Upper lobe of left lung (tissue), 4 donors: Measurements from ENCODE around the gene AASDH.

Source experiments
- EP300 ChIP-seq, 4 donors: sonication (generic); formaldehyde crosslinking; IDR thresholded peaks; one replicate each; pipeline ENCODE4 v1.5.1; 2017; ENCODE audit warnings: antibody characterized with exemption in 4 of 4, control low read depth in 2 of 4
- POLR2A ChIP-seq, 4 donors: fragments of 450-650 bp; IDR thresholded peaks; one replicate each; pipeline ENCODE4 v1.5.1; 2016 to 2017; ENCODE audit warnings: antibody characterized with exemption in 4 of 4, mild to moderate bottlenecking in 2 of 4
- POLR2AphosphoS5 ChIP-seq, 2 donors: sonication (generic); formaldehyde crosslinking; IDR thresholded peaks; one replicate each; pipeline ENCODE4 v1.5.1; 2017; ENCODE audit warnings: antibody characterized with exemption in 2 of 2
- TF ChIP-seq, protein P1 (sequence below), 6 experiments: fragments of 450-650 bp in 4 of 6; fragments of 200-600 bp in 2 of 6; sonication (generic) in 2 of 6; IDR thresholded peaks; one replicate each; pipeline ENCODE4 v1.5.1; 2016 to 2019; ENCODE audit warnings: antibody characterized with exemption in 6 of 6

DNA sequence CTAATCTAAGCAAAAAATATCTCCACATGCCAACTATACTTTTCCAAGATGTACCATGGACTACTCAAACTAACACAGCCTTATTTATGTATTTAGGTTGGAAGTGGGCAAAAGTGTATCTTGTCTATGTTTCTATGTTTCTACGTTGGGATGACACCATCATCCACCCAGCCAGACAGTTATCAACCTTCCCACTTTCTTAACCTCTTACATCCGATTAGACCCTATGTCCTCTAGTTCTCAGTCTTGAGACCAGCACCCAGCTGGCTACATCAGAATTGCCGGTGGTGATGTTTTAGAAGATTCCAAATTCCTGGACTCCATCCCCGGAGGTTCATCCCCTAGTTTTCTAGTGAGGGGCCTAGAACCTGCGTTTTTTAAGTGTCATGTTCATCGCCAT, 1.0 kb upstream of the AASDH start:
- TF ChIP-seq, protein P1, sequence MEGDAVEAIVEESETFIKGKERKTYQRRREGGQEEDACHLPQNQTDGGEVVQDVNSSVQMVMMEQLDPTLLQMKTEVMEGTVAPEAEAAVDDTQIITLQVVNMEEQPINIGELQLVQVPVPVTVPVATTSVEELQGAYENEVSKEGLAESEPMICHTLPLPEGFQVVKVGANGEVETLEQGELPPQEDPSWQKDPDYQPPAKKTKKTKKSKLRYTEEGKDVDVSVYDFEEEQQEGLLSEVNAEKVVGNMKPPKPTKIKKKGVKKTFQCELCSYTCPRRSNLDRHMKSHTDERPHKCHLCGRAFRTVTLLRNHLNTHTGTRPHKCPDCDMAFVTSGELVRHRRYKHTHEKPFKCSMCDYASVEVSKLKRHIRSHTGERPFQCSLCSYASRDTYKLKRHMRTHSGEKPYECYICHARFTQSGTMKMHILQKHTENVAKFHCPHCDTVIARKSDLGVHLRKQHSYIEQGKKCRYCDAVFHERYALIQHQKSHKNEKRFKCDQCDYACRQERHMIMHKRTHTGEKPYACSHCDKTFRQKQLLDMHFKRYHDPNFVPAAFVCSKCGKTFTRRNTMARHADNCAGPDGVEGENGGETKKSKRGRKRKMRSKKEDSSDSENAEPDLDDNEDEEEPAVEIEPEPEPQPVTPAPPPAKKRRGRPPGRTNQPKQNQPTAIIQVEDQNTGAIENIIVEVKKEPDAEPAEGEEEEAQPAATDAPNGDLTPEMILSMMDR (IDR thresholded peaks at IDR 0.05): no peak
- no peak for TF ChIP-seq POLR2A (IDR thresholded peaks at IDR 0.05)
- no peak for TF ChIP-seq POLR2AphosphoS5 (IDR thresholded peaks at IDR 0.05)
- no peak for TF ChIP-seq EP300 (IDR thresholded peaks at IDR 0.05)
